Measurements from ENCODE around the gene SYVN1. TPM values are rescaled to one million over a fixed set of nuclear protein-coding genes. Genes with fewer than 3 reads are reported as not detected.

SYVN1 gene
- total and polyA plus RNA-seq, 2 donors (not counting 3 experiments of a cell fraction or from before 2014, with no cell fraction given) = 34.5 to 45.1 TPM

- dilution Hi-C loops (cut with MboI; ENCODE audit: extremely low pct_ligation_motif_present, low sequenced_read_pairs) (no loop called here), intact Hi-C loops (cut with micrococcal nuclease) (no loop called here)
- Histone ChIP-seq H3K9me1 (replicated peaks; ENCODE audit: control insufficient read depth, extremely low read depth, insufficient read depth, low read length) (no peaks in the 10 kb centered on the region), H3K4me1 (ENCODE audit: control insufficient read depth, extremely low read depth, insufficient read depth, low read length) (peaks cover 14% of the 10 kb centered on the region), H4K20me1 (replicated peaks; ENCODE audit: control insufficient read depth, extremely low read depth, insufficient read depth, low read length) (no peaks in the 10 kb centered on the region), H3K9me3 (replicated peaks; ENCODE audit: control insufficient read depth, insufficient read depth, low read length) (no peaks in the 10 kb centered on the region), H3K79me2 (ENCODE audit: control insufficient read depth, insufficient read depth, low read length) (peaks cover 19% of the 10 kb centered on the region), H3K9ac (replicated peaks; ENCODE audit: extremely low read depth, insufficient read depth, low read length) (no peak overlapping the region), H2AFZ (ENCODE audit: low read depth, low read length) (no peak overlapping the region), H3K27me3 (ENCODE audit: control insufficient read depth in 2 of 2, insufficient read depth in 2 of 2, low read length in 2 of 2) (no peaks in the 10 kb centered on the region), H3K4me2 (ENCODE audit: insufficient read depth, low read length) (no peak overlapping the region), H3K27ac (ENCODE audit: insufficient read depth, low read depth, low read length) (no peak overlapping the region), H3K36me3 (ENCODE audit: control insufficient read depth in 2 of 2, extremely low read depth in 1 of 2, insufficient read depth in 2 of 2, low read length in 2 of 2) (peaks cover 5 to 28% of the 10 kb centered on the region in 2 experiments), H3K4me3 (replicated peaks in 1 of 3; ENCODE audit: insufficient read depth in 1 of 3, low read depth in 1 of 3, low read length in 3 of 3) (no peak overlapping the region)
- DNase-seq (ENCODE audit: low read depth, low spot score) = no peak
- no peak for FAIRE-seq
- ChIA-PET POLR2A (no interaction called here), CTCF (no interaction called here)
- no TSS peak for BruUV-seq (replicated peaks)
- TF ChIP-seq CTCF (IDR thresholded peaks at IDR 0.05; ENCODE audit: extremely low read depth in 1 of 2, insufficient read depth in 1 of 2, low read depth in 1 of 2, low read length in 2 of 2) (no peak), FOS (IDR thresholded peaks at IDR 0.05; ENCODE audit: borderline replicate concordance, insufficient read depth, low read length) (no peak), JUN (IDR thresholded peaks at IDR 0.05; ENCODE audit: borderline replicate concordance, insufficient read depth, insufficient read length, low read depth) (no peak), GATA2 (IDR thresholded peaks at IDR 0.05; ENCODE audit: insufficient read depth, insufficient read length, low read depth, low read length) (no peak), POLR2A (IDR thresholded peaks at IDR 0.05; ENCODE audit: low read depth, low read length) (no peak), MYC (IDR thresholded peaks at IDR 0.05; ENCODE audit: low read depth, low read length) (no peak), POLR2AphosphoS5 (IDR thresholded peaks at IDR 0.05; ENCODE audit: insufficient read depth, low read depth, low read length) (no peak), EZH2 (IDR thresholded peaks at IDR 0.05; ENCODE audit: borderline replicate concordance, low read depth, low read length, severe bottlenecking) (no peak), MAX (IDR thresholded peaks at IDR 0.05; ENCODE audit: insufficient read depth, insufficient read length) (no peak)
These were observed 46.5 kb downstream of the SYVN1 start for GRCh38 chr11:65087827-65088226.

Measured in endothelial cell of umbilical vein (primary cell).